GM10248 (cell line): ENCODE results near the gene AUH.
"Not testable (repeated sequence)": the region's sequence is repeated elsewhere in the genome, so short reads cannot be mapped to it uniquely, and the experiment has no call there.

Experiments
- CTCF ChIA-PET: fragments of 300-600 bp; sonication (Branson Sonifier 250); formaldehyde crosslinking; extraction: SDS; loops from one replicate; lab custom pipeline; 2021; ENCODE audit warnings: antibody characterized with exemption; lab: Yijun Ruan, JAX
- POLR2A ChIA-PET: fragments of 350-650 bp; sonication (Branson Sonifier 250); formaldehyde crosslinking; extraction: SDS; loops from one replicate; lab custom pipeline; 2020; ENCODE audit warnings: antibody characterized with exemption; lab: Yijun Ruan, JAX
- DNase-seq: peaks from one replicate; pipeline ENCODE4 v3.0.0; 2012; ENCODE audit errors: extremely low spot score
- CTCF ChIP-seq: IDR thresholded peaks from 2 replicates; pipeline ENCODE4 v1.5.1; 2012; ENCODE audit warnings: mild to moderate bottlenecking, low read depth; ENCODE audit errors: extremely low read depth, missing control alignments, control extremely low read depth

AUH gene

GRCh38 chr9:91199739-91200497 lies 161.8 kb downstream of the AUH start:
- DNase-seq = no peak
- POLR2A ChIA-PET = no interaction called here
- no peak for TF ChIP-seq CTCF
- CTCF ChIA-PET = interaction anchor here (0.8 to 1.9 kb wide), 5 partner anchors 8 to 16 kb away, joined by 3 to 6 read pairs (median 3); no protein-coding TSS in a partner anchor

GRCh38 chr9:91198881-91199280 lies 162.8 kb downstream of the AUH start:
- CTCF ChIA-PET = interaction anchor here (1.9 kb wide), 1 partner anchor 9 kb away, joined by 6 read pairs; no protein-coding TSS in a partner anchor
- POLR2A ChIA-PET, DNase-seq: not testable (repeated sequence)

GRCh38 chr9:91198405-91198804 lies 163.3 kb downstream of the AUH start:
- TF ChIP-seq CTCF = no peak
- CTCF ChIA-PET = interaction anchor here (1.9 kb wide), 1 partner anchor 10 kb away, joined by 6 read pairs; no protein-coding TSS in a partner anchor

GRCh38 chr9:91197232-91198181 lies 164.2 kb downstream of the AUH start:
- no peak for TF ChIP-seq CTCF
- ChIA-PET CTCF (interaction anchor here (1.4 to 1.9 kb wide), 2 partner anchors 11 to 16 kb away, joined by 3 to 6 read pairs; no protein-coding TSS in a partner anchor), POLR2A (interaction anchor here (0.6 kb wide), 1 partner anchor 11 kb away, joined by 3 read pairs; no protein-coding TSS in a partner anchor)
- no peak for DNase-seq

More at GRCh38 chr9:91198405-91198804, 163.3 kb downstream of the AUH start:
- POLR2A ChIA-PET = no interaction called here
- no peak for DNase-seq

GRCh38 chr9:91196103-91196950 lies 165.4 kb downstream of the AUH start:
- no peak for TF ChIP-seq CTCF
- DNase-seq = no peak
- ChIA-PET POLR2A (no interaction called here), CTCF (interaction anchor here (1.4 to 2.2 kb wide), 2 partner anchors 11 to 15 kb away, joined by 3 to 8 read pairs; no protein-coding TSS in a partner anchor)

- DNase-seq = no peak
- CTCF ChIA-PET = interaction anchor here (2.2 kb wide), 1 partner anchor 12 kb away, joined by 8 read pairs; no protein-coding TSS in a partner anchor
- POLR2A ChIA-PET = no interaction called here
- TF ChIP-seq CTCF = no peak
Observed at GRCh38 chr9:91195372-91196012, 166.2 kb downstream of the AUH start.
